Activated CD4-positive, alpha-beta T cell treated with anti-CD3 and anti-CD28 coated beads, Interleukin-2, amount 50 U/mL, for 48 hours (primary cell): ENCODE measurements around the gene CRYGB.
"Not testable (repeated sequence)": the region's sequence is repeated elsewhere in the genome, so short reads cannot be mapped to it uniquely, and the experiment has no call there.

ENCODE experiments used
- DNase-seq, 2 experiments: peaks; one replicate each; pipeline ENCODE4 v3.0.0-alpha.2; 2020

Gene CRYGB

DNA sequence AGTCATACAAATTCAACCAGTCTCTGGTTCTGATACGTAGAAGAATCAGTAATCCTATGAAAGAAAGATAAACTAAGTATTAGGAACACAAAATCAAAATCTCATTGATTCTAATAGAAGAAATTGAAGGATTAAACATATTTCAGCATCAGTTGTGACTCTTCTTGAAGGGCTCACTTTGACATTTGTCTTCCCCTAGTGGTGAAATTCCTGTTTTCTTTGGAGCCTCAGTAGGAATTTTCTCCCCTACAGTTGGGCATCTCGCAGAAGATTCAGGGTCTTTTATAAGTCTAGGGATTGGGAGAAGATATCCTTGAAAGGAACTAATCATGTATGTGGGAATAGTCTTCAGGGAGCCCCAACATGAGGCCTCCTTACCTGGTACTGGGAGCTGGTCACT is 2.8 kb upstream of the CRYGB start:
- DNase-seq: no peak

DNA sequence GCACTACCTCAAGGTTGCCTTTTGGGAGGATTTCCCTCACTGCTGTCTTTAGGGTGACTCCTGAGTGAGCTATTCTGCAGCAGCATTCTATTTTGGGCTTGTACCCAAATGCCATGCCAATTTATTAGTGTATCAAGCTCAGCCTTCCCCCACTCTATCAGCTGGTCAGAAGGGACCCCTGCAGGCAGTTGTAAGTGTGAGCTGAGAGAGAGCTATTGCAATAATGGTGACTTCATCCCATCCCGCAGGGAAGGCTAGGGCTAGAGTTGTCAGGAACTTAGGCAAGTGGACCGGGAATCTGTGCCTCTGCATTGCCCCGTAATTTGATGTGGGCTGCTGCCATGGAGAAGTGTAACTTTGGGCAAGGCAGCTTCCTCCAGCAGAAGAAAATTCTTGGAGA is 1.8 kb upstream of the CRYGB start:
- no peak for DNase-seq

DNA sequence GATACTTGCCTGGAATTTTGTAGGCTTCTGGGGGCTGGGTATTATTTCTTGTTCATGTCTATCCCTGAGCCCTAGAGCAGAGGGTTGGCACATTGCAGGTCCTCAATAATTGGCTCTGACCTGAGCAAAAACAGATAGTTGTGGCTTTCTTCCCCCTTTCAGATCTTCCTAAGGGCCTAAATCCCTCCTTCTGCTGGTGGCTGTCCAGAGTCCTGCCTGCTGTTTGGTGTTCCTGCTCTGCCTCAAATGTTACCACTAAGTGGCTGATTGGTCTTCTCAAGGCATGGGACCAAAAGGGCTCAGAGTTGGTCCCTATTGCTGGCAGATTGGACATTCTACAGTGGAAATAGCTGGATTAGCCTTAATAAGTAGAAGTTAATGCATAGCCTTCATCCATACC is 1.1 kb upstream of the CRYGB start:
- no peak for DNase-seq

DNA sequence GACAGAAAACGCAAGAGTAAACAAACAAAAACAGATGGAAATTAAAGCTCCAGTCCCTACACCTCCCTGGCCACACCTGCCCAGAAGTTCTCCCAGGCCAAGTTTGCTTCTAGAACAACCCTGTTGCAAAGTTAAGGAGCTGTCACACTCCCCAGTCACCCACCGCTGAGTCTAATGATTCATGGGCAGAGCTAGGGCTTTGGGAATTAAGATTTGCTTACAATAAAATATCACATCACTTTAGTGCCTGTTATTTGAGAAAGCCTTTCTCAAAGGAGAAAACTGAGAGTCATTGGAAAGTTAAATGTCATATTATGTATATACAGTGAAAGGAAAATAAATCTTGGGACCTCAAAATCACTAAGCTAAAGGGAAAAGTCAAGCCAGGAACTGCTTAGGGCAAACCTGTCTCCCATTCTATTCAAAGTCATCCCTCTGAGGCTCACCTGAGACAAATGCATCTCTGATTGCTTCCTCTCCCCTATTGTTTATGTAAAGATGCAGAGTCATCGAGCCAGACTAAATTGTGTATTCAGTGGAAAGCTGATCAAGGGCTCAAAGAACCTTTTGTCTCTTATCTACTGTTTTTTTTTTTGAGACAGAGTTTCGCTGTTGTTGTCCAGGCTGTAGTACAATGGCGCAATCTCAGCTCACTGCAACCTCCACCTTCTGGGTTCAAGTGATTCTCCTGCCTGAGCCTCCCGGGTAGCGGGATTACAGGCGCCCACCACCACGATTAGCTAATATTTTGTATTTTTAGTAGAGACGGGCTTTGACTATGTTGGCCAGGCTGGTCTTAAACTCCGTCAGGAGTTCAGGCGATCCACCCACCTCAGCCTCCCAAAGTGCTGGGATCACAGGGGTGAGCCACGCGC is 2.8 kb downstream of the CRYGB start:
- DNase-seq: no peak

DNA sequence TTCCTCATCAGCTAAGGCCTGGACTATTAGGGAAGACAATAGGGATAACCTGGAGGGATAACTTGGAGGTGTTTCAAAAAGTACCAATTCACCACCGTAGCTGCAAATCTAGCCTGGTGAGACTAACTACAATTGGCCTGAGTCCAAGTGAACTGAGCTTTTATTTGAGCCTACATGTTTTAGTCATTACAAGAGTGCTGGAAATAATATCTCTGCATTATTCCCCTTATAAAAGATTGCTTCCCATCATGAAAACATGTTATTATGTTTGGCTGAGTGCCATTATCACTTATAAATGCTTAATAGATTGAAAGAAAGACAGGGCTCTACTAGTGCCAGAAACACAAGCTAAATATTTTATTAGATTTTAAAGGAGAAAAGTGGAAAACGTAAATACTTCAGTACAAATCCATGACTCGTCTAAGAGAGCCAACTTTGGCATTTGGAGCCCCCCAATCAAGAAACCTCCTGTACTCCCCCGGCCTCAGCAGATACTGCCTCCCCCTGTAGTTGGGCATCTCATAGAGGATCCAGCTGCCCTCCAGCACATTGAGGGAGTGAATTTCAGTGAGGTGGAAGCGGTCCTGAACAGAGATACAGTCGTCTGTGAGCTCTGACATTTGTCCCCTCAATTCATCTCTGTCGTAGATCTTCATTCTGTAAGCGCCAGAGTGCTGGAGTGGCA is 3.6 kb downstream of the CRYGB start:
- no peak for DNase-seq

DNA sequence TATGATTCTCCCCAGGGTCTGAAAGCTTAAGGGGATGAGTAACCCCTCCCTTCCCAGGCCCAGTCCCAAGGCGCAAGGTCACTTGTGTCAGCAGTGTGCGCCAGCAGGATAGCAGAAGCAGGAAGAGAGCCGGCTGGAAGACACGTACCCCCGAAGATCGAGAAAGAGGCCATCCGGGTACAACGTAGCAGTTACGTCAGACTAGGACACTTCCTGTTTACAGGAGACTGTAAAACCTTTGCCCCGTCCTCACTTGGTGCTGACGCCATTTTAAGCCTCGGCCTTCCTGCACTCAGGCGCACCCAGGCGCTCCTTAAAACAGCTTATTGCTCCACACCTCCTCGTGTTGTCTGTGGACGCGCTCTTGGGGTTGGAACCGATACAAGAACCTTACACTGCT is 6.5 kb downstream of the CRYGB start:
- no peak for DNase-seq

DNA sequence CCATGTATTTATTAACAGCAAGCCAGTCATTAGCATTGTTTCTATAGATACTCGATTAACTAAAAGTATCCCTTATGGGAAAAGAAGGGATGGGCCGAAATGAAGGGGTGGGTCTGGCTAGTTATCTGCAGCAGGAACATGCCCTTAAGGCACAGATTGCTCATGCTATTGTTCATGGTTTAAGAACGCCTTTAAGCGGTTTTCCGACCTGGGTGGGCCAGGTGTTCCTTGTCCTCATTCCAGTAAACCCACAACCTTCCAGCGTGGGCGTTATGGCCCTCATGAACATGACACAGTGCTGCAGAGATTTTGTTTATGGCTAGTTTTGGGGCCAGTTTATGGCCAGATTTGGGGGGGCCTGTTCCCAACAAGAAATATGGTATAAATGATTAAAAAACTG is 7.6 kb downstream of the CRYGB start:
- DNase-seq: not testable (repeated sequence)

DNA sequence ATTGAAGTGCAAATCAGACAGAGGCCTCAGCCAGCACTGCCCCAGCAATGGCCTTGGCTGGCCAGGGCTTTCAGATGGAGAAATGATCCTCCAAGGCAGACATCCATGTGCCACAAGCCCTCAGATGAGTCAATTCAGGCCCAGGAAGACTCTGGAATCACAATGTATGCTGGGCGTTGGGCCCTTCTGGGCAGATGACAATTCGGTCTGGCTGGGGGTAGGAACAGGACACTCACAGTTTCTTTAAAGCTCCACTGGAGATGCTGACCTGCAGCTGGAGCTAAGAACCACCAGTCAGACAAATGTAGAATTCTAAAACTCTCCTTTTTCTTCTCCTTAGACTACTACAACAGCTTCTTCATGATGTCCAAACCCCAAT is 9.3 kb downstream of the CRYGB start:
- DNase-seq: no peak

DNA sequence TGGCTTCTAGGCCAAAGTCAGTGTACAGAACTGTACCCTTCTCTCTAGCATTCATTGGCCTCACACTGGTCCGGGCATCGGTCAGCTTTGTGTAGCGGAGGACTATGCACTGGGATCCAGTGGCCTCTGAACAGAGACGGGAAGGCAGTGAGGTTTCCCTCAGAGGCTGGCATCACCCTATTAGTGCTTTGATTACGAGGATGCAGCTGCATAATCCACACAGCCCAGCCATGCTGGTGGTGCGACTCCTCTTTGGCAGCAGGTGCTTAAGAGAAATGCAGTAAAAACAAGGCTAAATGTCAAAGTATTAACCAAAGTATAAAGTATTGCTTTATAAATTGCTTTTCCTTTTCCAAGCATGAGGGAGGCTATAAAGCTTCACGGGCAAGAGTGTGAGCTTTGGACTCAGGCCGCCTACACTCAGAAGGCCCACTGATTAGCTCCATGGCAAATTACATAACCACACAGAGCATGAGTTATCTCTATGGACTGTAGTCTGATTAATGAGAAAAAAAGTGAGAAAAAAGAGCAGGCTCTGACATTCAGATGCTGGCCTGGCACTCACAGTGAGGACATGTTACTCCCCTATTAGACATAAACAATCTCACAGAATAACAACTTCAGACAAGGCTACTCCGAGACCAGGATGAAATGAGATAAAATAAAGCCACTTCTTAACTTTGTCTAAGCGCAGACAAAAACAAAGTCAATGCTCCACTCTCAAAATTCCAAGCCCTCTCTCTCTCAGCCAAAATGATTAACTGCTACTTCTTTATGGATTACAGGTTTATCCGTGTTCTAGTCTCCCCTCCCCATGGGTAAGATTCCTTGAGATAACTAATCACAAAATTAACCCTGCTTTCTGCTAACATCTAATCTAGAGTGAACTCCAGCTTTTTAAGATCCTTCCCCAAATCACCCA is 9.9 kb downstream of the CRYGB start:
- DNase-seq: no peak

DNA sequence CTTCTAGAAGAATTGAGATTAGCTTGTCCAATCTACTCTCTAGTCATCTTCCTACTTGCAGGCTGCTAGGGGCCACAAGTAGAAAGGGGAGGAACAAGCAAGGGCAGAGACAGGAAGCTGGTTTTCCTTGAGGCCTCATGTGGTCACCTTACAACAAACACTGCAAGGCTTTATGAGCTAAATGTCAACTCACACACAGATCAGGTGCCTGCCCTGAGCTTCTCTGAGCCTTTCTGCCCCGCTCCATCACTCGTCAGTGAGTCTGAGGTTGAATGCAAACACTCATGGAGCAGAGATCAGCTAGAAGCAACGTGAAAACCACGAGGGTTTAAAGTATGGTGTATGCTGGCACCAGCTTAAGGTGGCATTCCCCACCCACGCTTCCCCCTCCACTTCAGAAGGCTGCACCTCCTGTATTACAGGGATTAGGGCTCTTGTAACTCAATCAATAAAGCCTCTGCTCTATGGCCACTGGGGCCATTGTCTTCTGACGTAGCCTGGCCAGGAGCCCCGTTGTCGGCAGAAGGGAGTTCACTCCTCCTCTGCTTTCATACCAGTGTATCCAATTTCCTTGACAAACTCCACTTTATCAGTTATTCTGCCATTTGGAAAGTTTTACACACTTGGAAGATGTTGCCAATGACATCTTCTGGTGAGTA is 10.9 kb downstream of the CRYGB start:
- DNase-seq: no peak

DNA sequence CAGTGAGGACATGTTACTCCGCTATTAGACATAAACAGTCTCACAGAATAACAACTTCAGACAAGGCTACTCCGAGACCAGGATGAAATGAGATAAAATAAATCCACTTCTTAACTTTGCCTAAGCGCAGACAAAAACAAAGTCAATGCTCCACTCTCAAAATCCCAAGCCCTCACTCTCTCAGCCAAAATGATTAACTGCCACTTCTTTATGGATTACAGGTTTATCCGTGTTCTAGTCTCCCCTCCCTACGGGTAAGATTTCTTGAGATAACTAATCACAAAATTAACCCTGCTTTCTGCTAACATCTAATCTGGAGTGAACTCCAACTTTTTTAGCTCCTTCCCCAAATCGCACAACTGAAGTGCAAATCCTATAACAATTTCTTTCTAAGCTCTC is 15.2 kb downstream of the CRYGB start:
- no peak for DNase-seq

DNA sequence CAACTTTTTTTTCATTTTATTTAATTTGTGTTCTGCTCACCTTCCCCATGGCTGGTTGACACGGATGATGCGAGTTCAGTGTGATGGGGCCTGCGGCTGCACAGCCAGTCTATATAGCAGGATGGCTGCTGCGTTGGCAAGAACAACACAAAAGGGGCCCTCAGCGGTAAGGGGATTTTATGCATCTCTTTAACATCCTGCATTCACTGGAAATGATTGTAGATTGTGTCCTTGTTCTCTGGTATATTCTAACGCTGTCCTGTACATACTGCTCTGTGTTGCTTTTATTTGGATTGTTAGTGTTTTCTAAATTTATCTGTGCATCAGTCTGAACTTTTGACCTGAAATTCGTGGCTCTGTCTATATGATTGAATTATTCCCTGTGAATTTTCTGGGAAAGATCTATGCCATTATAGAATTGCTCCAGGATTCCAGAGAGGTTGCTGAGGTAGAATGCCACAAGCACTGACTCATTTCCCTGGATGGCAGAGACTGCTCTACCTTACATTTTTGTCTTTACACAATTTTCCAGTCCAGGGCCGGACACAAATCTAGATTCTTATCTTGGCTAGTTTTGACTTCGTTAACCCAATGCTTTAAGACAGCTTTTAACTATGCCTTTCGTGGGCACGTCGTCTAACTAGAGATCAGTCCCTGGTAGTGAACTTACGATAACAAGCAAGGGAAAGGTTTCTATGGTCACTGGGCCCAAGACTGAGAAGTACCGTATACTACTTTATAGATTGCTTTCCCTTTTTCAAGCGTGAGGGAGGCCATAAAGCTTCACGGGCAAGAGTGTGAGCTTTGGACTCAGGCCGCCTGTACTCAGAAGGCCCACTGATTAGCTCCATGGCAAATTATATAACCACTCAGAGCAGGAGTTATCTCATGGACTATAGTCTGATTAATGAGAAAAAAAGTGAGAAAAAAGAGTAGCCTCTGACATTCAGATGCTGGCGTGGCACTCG is 15.9 kb downstream of the CRYGB start, which contains the start of gene CRYGC:
CRYGC (minus strand) TSS at position 85 of the 968 bp plus-strand sequence; CDS start at position 49, 36 bp downstream.
- no peak for DNase-seq

DNA sequence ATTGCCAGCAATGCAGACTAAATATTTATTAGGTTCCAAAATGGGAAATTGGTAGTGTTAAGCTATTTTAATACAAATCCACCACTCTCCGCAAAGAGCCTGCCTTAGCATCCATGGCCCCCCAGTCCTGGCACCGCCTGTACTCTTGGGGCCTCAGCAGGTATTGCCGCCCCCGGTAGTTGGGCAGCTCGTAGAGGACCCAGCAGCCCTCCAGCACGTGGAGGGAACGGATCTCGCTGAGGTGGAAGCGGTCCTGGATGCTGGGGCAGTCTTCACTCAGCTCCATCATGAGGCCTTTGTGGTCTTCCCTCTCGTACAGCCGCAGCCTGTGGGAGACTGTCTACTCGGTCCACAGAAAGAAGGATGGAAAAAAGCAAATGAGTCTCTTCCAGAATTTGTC is 17.8 kb downstream of the CRYGB start:
- DNase-seq: no peak

DNA sequence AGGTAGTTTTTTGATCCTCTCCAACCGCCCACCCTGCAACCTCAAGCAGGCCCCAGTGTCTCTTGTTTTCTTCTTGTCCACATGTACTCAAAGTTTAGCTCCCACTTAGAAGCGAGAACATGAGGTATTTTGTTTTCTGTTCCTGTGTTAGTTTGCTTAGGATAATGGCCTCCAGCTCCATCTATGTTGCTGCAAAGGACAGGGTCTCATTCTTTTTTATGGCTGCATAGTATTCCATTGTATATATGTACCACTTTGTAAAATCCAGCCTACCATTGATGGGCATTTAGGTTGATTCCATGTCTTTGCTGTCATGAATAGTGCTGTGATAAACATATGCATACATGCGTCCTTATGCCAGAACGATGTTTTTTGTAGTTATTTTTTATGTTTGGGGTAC is 18.9 kb downstream of the CRYGB start:
- no peak for DNase-seq

DNA sequence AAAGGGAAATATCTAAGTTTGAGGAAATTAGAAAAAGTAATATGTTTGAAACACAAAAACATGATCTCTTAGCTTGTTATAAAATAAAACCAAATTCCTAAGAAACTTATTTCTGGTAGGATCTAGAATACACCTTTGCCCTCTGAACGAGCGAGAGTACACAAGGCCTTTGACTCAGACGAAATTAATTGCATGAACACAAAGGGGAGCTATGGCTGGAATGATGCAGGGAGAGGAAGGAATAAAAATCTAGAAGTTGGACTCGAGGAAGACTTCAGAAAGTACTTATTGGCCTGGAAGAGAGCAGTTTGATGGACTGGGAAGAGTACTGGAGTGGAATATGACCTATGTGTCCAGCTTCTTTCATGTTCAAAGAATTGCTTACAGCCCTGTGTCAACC is 20.7 kb downstream of the CRYGB start:
- no peak for DNase-seq

DNA sequence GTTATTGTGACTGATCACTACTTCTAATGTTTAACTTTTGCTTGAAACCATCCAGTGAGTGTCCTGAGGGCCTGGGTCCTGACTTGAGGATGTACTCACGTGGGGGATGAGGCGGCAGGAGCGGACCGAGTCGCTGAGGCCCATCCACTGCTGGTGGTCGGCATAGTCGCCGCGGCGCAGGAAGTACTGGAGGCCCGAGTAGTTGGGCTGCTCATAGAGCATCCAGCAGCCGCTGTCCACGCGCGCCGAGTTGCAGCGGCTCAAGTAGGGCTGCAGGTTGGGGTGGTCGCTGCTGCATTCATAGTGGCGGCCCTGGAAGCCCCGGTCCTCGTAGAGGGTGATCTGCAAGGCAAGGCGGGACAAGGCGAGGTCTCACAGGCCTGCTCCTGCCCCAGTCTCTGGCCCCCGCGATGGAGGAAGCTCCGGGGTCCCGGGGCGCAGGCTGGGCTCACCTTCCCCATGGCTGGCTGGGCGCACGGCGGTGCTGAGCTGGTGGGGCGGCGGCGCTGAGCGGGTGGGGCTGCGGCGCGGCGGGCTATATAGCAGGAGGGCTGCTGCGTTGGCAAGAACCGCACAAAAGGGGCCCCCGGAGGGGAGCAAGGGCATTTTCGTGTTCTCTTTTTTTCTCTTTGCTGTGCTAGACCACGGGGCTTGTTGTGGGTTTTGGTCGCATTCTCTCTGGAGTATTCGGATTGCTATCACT is 21.8 kb downstream of the CRYGB start, which contains the start of gene CRYGD:
CRYGD (minus strand) TSS at position 512 of the 703 bp plus-strand sequence; CDS start at position 461, 51 bp downstream.
- DNase-seq: peak; percentile 6

DNA sequence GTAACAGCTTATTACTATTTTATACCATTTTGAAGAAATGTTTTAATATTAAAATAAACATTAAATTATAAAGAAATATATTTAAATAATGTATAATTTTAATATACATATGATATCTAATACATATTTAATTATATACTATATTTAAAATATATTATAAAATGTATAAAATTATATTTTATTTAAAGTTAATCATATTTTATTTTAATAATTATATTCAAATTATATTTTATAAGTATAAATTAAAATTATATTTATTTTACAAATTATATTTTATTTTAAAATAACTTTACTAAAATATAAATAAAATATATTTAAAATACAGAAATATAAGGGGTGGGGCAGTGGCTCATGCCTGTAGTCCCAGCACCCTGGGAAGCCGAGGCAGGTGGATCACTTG is 23.7 kb downstream of the CRYGB start:
- DNase-seq: no peak

DNA sequence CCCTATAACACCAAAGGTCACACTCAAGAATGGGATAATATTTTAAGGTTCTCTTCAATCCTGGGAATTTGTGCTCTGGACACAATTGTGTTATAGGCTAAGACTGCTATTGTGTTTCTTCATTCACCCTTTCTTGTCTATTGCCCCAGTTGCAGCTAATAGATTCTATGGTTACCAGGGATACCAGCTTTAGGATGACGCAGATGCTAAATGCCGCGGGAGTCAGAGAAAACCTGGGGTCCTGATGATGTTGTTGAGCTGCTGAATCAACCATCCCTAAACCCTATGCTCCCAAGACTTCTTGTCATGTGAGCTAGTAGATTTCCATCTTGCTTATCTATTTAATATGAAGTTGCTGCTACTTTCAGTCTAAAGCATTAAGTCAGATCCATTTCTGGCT is 27.0 kb downstream of the CRYGB start:
- DNase-seq: no peak

DNA sequence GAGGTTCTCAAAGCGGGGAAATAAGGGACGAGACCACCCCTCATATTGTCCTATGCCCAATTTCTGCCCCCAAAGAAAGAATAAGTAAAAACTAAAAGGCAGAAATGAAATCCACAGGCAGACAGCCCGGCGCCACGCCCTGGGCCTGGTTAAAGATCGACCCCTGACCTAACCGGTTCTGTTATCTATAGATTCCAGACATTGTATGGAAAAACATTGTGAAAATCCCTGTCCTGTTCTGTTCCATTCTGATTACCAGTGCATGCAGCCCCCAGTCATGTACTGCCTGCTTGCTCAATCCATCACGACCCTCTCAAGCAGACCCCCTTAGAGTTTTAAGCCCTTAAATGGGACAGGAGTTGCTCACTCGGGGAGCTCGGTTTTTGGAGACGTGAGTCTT is 28.6 kb downstream of the CRYGB start:
- not testable (repeated sequence) for DNase-seq

DNA sequence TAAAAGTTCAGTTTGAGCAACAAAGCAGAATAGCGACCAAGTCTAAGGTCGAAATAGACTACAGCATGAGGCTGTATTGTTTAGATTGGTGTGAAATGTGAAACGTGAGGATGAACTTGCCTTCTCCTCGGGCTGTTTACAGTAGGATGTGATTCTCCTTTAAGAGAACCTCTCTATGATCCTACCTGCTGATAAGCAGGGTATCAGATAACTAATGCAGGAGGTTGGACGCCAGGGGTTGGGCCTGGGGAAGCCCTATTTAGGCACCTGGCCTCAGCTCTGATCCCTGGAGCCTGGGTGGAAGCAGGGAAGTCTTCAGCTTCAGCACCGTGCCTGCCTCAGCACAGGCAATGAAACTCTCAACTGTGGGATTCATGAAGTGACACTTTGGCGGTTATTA is 33.0 kb downstream of the CRYGB start:
- DNase-seq: no peak

DNA sequence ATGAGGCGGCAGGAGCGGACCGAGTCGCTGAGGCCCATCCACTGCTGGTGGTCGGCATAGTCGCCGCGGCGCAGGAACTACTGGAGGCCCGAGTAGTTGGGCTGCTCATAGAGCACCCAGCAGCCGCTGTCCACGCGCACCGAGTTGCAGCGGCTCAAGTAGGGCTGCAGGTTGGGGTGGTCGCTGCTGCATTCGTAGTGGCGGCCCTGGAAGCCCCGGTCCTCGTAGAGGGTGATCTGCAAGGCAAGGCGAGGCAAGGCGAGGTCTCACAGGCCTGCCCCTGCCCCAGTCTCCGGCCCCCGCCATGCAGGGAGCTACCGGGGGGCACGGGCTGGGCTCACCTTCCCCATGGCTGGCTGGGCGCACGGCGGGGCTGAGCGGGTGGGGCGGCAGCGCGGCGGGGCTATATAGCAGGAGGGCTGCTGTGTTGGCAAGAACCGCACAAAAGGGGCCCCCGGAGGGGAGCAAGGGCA is 33.6 kb downstream of the CRYGB start:
- not testable (repeated sequence) for DNase-seq
